Stimulated activated naive CD4-positive, alpha-beta T cell treated with Interleukin-2 at 50 U/mL for 16 hours (primary cell): ENCODE results near the gene BARD1.
"Not testable (repeated sequence)": the region's sequence is repeated elsewhere in the genome, so short reads cannot be mapped to it uniquely, and the experiment has no call there.

Experiments
- DNase-seq: peaks from one replicate; lab custom pipeline; 2025; lab: John Stamatoyannopoulos, UW

The BARD1 gene

DNA sequence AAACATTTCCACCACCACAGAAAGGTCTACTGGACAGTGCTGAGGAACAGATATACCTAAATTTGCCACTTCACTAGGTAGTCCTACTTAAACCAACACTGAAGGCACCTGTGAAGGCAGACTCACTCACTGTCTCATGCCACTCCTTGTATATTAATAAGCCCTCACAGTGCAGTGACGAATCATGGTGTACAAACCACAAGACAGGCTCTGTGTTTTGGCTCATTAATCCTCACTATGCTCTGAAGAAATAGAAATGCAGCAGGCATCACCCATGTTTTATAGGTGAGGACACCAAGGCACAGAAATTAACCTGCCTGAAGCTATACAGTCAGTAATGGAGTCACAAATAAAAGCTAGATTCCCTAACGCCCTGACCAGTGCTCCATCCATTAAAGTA is 44.3 kb downstream of the BARD1 start:
- no peak for DNase-seq

DNA sequence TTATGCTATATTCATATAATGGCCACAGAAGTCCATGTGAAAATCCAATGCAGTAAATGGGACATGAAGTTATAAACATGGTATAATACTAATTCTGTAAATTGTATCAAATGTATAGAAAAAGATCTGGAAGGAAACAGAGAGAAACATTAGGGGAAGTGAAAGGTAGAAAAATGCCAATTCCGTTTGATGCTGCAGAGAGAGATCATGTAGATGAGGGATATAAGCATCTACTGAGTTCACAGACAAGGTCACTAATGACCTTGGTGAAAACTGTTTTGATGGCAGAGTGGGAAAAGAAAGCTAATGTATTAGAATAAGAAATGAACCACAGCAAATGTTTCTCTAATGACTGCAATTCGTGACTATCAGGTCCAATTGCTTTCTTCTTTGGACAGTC is 56.0 kb downstream of the BARD1 start:
- no peak for DNase-seq

DNA sequence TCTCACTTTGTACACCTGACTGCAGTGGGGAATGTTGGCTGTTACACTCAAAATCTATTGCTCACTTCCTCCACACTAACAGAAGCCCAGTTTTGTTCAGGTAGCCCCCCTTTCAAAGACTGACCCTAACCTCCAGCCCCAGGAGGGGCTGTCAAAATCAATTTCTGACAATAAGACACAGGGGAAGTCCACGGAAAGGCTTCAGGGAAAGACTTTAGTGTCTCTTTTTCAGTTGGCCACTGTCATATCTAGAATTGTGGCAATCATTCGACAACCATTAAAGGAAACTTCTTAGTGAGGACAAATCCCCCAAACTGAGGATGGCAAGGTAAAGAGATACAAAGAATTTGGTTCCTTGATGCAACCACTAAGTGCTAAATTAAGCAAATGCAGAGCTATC is 59.0 kb downstream of the BARD1 start:
- DNase-seq = no peak

DNA sequence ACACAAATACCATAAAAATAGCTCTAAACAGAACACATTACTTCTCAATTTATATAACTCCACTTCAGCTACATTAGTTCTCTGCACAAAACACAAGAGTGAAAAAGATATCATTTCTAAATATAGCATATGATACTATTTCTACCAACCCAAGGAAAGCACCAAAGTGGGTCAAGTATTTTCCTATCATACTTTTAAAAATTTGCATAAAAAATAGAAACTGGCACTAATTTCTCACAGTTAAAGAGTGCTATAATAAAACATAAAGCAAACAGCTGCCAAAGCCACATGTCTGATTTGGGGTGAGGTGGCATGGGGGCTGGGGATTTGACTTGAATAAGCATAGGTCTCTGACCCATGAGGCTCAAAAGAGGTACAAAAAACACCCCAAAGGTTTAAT is 61.5 kb downstream of the BARD1 start:
- DNase-seq = no peak

DNA sequence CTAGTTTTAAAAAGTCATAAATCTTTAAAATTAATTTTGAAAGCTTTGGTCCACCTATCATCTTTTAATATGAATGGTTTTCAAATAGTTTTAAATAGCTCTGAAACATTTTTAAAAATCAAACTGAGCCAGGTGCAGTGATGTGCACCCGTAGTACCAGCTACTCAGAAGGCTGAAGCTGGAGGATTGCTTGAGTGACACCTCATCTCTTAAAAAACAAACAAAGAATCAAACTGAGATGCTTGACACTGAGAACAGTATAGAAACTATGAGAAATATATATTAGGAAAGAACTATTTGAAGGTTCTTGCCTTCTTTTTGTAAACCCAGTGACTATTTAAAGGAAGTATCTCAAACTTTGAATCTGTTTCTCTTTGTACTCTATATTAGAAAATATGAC is 67.4 kb downstream of the BARD1 start:
- no peak for DNase-seq

DNA sequence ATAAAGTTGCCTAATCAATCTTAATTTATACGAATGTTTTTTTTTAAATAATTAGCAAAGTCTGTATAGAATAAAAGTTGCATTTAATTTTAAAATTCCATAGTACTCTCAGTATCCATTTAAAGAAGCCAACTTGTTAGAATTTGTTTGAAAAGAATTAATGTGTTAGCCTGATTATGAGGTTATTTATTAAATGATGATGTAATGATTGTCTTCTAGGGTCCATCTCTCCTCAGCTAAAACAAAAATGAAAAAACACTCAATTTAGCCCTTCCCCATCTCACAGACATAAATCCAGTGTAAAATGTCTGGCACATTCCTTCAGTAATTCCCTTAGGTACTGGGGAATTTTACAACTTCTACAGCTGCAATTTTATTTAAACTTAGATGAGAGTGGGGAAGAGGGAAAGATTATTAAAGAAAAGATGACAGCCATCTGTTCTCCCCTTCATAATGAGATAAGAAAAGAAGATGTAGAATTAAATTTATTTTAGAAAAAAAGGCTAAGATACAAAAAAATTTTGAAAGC is 68.6 kb downstream of the BARD1 start:
- no peak for DNase-seq

DNA sequence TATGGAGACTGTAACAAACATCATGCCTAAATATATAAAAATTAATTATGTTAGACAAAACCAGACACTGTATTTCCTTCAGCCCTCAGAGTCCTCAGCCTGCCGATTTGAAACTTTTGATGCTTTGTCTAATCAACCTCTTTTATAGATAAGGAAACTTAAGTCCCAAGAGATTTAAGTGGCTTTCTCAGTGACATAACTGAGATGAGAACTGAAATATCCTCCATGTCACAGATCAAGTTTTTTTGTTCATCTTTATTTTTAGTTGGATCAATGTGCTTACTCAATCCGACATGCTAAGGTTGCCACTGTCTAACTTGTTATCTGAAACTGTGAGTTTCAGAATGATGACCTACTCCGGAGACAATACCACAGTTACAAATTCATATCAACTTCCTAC is 72.3 kb downstream of the BARD1 start:
- no peak for DNase-seq

DNA sequence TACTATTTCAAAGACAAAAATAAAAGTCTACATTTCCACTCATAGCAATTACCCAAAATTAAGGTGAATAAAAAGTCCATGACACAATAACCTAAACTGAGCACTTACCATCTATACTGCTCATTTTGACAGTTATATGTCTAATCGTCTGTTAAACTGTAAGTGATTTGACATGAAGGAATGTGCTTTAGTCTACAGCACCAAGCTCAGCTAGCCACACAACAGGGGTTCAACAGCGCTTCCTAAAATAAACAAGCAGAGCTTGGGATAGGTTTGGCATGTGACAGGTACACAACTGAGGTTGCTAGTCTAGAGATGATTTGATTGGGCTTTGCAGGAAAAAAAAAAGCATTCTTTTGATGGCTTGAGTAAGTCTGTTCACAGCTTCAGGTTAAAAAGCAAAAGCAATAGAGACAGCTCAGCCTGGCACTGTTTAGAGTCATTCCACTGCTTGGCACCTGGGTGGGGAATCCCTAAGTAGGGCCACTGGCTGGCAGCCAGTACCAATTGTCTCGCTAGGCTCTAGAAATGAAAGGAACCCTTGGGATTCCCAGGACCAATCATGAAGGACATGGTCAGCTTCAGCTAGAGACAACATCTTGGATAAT is 78.6 kb downstream of the BARD1 start:
- no peak for DNase-seq

DNA sequence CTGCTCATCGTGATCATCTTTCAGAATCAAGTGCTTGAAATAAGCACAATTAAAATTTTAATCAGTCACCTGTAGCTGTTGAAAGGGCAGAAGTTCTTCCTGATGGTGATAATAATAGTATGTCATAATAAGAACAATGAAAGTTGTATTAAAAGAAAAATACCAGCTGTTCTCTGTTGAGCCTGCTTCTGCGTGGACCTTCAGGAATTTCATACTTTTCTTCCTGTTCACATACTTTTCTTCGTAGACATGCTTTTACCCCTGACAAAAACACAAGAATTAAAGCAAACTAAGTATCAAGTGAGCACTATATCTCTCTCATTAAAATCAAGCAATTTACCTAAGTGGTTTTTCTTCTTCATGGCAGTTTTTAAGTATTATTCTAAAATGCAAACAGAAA is 79.2 kb downstream of the BARD1 start:
- no peak for DNase-seq

DNA sequence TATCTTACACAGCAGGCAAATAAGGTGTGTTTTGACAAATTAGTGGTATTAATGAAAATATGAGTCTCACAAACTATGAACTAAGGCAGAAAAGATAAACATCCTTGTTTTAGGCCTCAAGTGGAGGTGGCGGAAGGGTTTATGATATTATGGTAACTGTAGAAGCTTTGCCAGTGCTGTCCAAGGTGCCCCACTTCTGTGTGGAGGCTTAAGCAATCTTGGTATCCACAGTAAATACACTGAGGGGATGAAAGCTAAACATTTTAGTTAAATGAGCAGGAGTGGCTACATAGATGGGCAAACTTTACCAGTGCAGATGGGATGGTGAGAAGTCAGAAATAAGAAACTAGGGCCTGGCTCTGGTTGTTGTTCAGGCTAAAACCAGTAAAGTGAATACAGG is 84.7 kb downstream of the BARD1 start:
- DNase-seq = no peak

DNA sequence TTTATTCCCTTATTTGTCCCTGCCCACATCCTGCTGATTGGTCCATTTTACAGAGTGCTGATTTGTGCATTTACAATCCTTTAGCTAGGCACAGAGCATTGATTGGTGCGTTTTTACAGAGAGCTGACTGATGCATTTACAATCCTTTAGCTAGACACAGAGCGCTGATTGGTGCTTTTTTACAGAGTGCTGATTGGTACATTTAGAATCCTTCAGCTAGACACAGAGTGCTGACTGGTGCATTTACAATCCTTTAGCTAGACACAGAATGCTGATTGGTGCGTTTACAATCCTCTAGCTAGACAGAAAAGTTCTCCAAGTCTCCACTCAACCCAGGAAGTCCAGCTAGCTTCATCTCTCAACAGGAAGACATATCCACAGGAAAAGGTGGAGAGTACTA is 91.6 kb downstream of the BARD1 start:
- DNase-seq = not testable (repeated sequence)

DNA sequence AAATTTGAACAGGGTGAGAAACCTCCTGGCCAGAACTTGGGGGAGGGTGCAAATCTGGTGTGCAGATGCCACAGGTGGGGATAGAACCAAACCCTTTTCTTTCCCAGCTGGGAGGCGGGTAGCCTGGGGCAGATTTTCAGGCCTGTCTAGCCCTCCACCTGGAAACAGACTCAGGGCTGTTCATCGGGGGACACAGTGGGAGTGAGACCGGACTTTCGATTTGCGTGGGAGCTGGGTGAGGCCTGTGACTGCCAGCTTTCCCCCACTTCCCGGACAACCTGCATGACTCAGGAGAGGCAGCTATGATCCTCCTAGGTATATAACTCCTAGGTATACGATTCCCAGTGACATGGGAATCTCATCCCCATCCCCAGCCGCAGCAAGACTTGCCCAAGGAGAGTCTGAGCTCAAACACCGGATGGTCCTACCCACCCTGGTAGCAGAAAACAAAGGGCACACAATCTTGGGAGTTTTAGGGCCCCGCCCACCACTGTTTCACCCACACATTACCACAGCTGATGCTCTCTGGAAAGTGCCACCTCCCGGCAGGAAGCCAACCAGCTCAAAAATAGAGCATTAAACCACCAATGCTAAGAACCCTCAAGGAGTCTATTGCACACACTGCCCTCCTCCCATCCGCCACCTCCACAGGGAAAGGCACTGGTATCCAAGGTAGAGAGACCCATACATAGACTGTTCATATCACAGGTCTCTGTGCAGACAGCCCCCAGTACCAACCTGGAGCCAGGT is 92.5 kb downstream of the BARD1 start:
- DNase-seq = no peak

DNA sequence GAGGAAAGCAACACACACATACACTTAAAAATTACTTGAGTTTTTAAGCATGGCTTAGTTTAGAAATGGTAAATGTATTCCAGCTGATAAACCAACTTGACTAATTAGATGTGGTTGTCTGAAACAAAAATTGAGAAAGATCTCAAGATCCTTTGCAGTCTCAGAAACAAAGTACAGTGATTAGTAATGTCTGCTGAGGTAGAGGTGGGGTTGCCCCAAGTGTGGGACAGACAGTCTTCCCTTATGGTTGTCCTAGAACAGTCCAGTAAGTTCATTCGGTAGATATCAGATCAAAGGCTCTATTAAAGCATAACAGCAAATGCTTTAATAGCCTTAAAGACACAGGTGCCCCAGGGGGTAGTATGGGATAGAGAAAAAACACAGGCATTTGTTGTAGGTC is 94.5 kb downstream of the BARD1 start:
- DNase-seq = no peak

DNA sequence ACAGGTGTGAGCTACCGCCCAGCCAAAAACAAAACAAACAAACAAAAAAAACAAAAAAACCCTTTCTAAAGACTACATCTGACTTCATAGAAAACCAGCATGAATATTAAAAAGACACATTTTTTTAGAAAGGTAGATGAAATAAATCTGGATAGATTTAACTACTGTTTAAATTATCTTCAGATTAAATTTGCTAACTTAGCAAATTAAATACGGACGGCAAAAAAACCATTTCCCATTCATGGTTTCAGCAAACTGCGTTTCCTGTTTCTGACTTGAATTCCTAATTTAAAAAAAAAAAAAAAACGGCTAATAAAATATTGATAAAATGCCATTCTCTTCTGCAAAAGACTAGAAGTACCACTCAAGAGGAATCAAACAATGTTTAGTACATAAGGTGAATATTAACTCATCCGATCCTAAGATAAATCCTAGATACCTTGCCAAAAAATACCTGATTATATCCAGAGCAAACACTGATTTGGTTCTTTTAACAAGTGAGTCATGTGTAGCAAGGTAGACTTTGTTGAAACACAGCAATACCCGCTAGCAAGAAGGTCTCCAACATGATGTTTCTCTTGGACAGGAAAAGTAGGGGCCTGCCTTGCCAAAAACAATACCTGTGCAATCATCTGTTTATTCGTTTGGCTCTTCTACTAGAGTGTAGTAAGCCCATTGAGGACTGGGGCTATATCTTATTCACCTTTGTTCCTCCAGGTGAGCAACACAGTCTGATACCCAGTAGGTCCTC is 96.2 kb downstream of the BARD1 start:
- DNase-seq = no peak

DNA sequence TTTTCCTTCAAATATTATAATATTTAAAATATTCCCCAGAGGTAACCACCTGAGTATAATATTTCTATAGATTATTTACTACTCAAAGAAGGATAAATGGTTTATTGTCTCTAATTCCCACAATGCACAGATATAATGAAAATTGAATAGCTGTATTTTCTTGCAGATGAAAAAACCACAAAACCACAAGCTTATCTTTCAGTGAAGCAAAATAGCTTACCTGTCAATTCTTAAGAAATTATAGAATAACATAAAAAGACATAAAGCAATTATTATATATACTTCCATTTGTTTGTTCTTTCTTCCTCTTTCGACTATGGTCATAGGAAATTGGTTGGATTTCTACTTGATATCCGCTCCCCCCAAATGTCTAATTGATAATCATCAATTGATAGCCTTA is 98.8 kb downstream of the BARD1 start:
- no peak for DNase-seq

DNA sequence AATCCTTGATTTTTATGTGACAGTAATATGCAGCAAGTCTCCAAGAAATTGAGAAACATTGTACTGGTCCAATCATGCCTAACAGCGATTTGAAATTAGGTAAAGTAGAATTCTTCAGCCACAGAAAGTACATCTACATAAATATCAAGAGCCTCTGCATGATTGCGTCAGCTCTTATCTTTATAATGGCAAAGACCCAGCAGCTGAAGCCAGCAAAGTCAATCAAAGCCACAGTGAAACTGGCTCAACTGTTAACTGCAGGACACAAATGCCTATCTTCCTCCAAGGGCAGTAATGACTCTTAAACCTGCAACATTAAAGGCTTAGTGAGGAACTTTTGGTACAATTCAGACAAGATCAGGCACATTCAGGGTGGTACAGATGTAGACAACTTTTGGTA is 102.5 kb downstream of the BARD1 start:
- no peak for DNase-seq

DNA sequence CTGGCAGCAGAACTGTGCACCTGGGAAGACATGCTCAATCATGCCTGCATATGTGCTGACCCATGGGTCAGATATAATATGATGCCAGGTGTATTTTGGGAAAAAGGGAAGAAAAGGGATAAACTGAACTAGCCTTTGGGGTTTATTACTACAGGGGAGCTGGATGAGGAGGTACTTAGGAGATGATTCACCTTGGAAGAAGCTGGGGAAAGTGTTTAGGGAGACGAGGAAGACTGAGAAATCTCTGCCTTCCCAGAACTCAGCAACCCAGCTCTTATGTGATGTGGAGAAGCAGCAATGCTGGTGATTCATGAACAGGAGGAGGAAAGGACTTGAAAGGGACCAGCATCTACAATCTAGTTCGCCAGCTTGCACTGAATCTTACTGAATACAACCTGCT is 110.2 kb downstream of the BARD1 start:
- DNase-seq = no peak

DNA sequence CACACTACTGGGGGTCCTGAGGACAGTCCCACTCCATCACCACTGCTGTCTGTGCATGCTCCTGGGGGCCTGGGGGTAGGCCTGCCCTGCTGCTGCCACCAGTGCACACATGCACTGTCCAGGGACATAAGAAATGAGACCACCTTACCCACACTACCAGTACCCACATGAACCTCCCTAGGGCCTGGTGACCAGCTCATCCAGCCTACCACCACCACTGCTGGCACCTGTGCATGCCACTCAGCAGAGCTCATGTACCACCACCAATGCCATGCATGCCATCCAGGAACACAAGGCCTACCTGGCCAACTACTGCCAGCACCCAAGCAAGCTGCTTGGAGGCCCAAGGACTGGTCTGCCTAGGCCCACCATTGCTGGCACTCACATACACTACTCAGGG is 112.8 kb downstream of the BARD1 start:
- no peak for DNase-seq

DNA sequence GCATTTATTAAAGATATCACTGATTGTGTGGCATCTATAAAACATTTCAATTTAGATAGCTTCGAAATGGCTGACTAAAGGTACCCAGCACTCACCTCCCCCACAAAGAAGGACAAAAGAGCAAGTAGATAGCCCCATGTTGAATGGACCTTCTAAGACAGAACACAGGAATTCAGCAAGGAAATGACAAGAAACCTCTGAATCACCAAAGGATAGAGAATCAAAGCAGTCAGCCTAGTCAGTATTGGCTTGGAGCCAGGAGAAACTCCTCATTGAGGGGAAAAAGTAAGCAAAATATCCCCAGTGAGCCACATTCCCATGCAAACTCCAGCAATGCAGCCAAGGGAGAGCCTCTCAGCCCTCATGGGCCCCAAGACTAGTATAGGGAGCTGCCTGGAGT is 113.7 kb downstream of the BARD1 start:
- DNase-seq = no peak

DNA sequence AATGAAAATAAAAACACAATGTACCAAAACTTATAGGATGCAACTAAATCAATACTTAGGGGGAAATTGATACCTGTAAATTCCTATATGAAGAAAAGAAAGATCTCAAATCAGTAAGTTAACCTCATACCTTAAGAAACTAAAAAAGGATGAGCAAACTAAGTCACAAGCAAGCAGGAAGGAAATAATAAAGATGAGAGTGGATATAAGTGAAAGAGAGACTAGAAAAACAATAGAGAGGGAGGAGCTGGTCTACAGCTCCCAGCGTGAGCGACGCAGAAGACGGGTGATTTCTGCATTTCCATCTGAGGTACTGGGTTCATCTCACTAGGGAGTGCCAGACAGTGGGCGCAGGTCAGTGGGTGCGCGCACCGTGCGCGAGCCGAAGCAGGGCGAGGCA is 125.9 kb downstream of the BARD1 start:
- not testable (repeated sequence) for DNase-seq

DNA sequence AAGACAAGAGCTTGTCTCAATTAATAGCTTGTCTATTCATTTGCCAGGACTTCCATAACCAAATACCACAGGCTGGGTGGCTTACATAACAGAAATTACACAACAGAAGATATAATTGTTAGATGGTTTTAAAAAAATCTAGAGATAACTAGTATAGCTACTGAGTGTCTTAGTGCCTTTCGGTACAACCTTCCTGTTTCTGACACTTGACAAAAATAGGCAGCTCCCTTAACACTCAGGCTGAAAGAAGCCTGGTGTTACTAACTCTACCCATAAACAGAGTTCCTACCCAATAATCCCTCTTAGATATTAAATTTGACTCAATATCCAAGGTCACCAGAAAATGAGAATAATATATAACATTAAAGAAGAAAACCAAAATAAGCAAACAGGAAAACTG is 129.7 kb downstream of the BARD1 start:
- no peak for DNase-seq

DNA sequence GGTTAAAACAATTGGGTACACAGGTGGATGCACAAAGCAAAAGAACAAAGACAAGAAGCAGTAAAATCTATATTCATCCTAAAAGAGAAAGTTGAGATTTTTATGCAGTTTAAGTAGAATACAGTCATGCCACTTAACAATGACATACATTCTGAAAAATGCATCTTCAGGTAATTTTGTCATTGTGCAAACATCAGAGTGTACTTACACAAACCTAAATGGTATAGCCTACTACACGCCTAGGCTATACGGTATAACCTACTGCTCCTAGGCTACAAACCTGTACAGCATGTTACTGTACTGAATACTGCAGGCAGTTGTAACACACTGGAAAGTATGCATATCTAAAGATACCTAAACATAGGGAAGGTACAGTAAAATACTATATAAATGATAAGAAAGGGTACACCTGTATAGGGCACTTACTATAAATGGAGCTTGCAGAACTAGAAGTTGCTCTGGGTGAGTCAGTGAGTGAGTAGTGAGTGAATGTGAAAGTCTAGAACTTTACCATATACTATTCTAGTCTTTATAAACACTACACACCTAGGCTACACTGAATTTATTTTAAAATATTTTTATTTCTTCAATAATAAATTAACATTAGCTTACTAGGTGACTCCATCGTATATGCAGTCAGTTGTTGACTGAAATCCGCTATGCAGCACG is 132.9 kb downstream of the BARD1 start:
- no peak for DNase-seq
